RKO (cell line): ENCODE results near the gene CLCN7.
A peak's percentile ranks its signal among the peaks of the same experiment; 100 is the strongest.

Experiments used
- DNase-seq: peaks from one replicate; pipeline ENCODE4 v3.0.0-alpha.2; 2016; ENCODE audit warnings: low spot score

The CLCN7 gene

GRCh38 chr16:1474796-1475551 lies at the start of gene CLCN7:
TSS of gene CLCN7 (minus strand) at chr16:1475028. CDS start at chr16:1474974, 54 bp downstream.
- DNase-seq, result peak; percentile 87

GRCh38 chr16:1524366-1524765 lies 49.5 kb upstream of the CLCN7 start:
- no peak for DNase-seq

- DNase-seq, result no peak
Observed at GRCh38 chr16:1523581-1524245, 48.9 kb upstream of the CLCN7 start.

GRCh38 chr16:1520461-1520860 lies 45.6 kb upstream of the CLCN7 start:
- no peak for DNase-seq

GRCh38 chr16:1519831-1520230 lies 45.0 kb upstream of the CLCN7 start:
- DNase-seq, result no peak

GRCh38 chr16:1518626-1519135 lies 43.9 kb upstream of the CLCN7 start:
- no peak for DNase-seq

- no peak for DNase-seq
Observed at GRCh38 chr16:1514507-1514906, 39.7 kb upstream of the CLCN7 start.

- no peak for DNase-seq
Observed at GRCh38 chr16:1512774-1513173, 37.9 kb upstream of the CLCN7 start.

- no peak for DNase-seq
Observed at GRCh38 chr16:1511662-1512569, 37.1 kb upstream of the CLCN7 start.

GRCh38 chr16:1510941-1511351 lies 36.1 kb upstream of the CLCN7 start:
- no peak for DNase-seq

- DNase-seq, result no peak
Observed at GRCh38 chr16:1510272-1510671, 35.4 kb upstream of the CLCN7 start.

- no peak for DNase-seq
Observed at GRCh38 chr16:1509307-1510221, 34.7 kb upstream of the CLCN7 start.

- DNase-seq, result no peak
Observed at GRCh38 chr16:1508494-1509187, 33.8 kb upstream of the CLCN7 start.

GRCh38 chr16:1506494-1507213 lies 31.8 kb upstream of the CLCN7 start:
- DNase-seq, result no peak

- DNase-seq, result no peak
Observed at GRCh38 chr16:1505912-1506311, 31.1 kb upstream of the CLCN7 start.

- DNase-seq, result no peak
Observed at GRCh38 chr16:1505073-1505844, 30.4 kb upstream of the CLCN7 start.

- DNase-seq, result no peak
Observed at GRCh38 chr16:1503110-1503955, 28.5 kb upstream of the CLCN7 start.
